GM19240 (cell line): Measurements from ENCODE around the gene AK9.

Experiments
- DNase-seq: peaks from one replicate; pipeline ENCODE4 v3.0.0; 2011; ENCODE audit warnings: low spot score; ENCODE audit not compliant: insufficient read length

Gene AK9

GRCh38 chr6:109513571-109514071, 177.4 kb downstream of the AK9 start:
- no peak for DNase-seq

- no peak for DNase-seq
Observed at GRCh38 chr6:109512271-109512817, 178.7 kb downstream of the AK9 start.

DNA sequence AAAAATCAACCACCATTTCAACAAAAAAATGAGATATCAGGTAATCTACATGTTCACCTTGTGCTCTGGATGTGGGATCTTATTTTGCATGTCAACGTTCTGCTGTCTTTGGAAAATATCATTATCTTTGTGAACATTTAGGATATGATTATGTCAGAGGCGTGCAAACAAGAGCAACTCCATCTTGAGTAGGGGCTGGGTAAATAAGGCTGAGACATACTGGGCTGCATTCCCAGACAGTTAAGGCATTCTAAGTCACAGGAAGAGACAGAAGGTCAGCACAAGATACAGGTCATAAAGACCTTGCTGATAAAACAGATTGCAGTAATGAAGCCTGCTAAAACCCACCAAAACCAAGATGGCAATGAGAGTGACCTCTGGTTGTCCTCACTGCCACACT, 179.2 kb downstream of the AK9 start:
- DNase-seq: no peak

GRCh38 chr6:109510358-109510757, 180.6 kb downstream of the AK9 start:
- DNase-seq: no peak

DNA sequence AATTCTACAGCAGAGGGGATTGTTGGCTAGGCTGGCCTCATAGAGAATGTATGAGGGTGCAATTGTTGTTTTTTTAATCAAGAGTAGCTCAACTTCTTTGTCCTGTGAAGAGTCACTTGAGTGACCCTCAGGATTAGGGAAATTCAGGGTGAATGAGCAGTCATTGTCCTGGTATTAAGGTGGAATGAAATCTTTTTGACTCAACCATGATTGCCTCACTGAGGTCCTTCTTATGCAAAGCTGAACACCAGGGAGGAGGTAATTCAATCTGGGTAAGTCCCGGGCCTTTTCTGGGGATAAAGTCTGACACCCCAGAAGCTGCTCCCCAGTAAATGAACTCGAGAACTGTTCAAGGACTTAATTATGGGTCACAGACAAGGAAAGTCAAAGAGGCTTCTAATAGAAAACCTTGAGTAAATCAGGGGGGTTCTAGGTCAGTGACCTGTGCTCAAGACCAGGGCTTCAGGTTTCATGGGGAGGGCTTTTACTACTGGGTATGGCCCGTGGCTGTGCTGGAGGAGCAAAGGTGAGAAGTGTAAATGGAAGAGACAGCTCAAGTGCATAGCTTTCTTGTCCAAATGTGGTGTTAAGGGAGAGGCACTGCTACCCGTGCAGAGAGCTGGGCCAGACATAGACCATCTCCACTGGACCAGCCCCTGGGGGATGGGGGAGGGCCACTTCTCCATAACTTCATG, 182.7 kb downstream of the AK9 start:
- DNase-seq: no peak

- DNase-seq: no peak
Observed at GRCh38 chr6:109507490-109508072, 183.4 kb downstream of the AK9 start.

- no peak for DNase-seq
Observed at GRCh38 chr6:109506841-109507240, 184.2 kb downstream of the AK9 start.

- no peak for DNase-seq
Observed at GRCh38 chr6:109506314-109506713, 184.7 kb downstream of the AK9 start.

- DNase-seq: no peak
Observed at GRCh38 chr6:109503327-109504224, 187.4 kb downstream of the AK9 start.

- no peak for DNase-seq
Observed at GRCh38 chr6:109498936-109499335, 192.1 kb downstream of the AK9 start.

GRCh38 chr6:109498052-109498451, 192.9 kb downstream of the AK9 start:
- no peak for DNase-seq

GRCh38 chr6:109496036-109496772, 194.8 kb downstream of the AK9 start:
- no peak for DNase-seq

- DNase-seq: no peak
Observed at GRCh38 chr6:109493865-109494264, 197.1 kb downstream of the AK9 start.

DNA sequence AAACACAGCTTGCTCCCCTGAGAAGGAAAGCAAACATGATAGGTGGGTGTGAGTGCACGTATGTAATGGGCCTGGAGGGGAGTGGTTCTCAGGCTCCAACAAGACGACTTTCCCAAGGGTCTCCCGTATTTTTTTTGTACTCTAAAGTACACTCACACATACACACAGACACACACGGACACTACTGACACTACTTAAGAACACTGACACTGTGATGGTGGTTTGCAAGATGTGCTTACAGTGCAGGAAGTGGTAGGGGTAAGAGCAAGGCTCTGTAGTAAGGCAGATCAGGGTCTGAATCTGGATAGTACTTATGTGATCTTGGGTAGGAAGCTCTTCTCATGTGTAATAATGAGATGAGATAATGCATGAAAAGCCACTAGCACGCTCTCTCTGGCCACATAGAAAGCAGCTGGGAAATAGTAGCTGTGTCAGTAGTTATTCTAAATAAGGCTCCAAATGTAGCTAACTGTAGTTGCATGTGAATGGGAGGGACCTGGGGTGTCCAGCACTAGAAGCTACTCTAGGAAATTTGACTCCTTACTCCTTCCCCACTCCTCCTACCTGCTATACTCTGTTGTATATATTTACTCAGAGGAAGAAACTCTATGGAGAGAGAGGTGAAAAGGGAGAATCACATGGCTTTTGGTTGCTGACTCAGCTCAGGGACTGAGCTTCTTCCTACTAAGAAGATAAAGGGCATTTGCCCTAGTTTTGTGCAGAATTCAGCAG, 199.6 kb downstream of the AK9 start:
- no peak for DNase-seq

DNA sequence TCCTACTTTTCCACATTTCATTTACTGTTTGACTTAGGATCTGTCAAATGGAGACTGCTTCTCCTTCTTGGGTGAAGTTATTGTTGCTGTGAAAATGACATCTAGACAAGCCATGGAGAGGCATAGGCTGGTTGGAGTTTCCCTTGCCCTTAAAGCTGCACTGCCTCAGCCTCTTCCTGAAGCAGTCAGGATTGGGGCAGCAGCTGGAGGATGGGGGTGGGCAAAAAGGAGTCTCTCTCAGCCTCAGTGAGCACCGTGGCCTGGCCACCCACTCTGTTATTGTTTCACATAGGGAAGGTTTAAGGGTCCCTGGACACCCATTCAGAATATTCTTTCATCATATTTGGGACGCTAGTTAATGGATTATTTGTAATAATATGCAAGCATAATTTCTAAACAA, 200.3 kb downstream of the AK9 start:
- no peak for DNase-seq

DNA sequence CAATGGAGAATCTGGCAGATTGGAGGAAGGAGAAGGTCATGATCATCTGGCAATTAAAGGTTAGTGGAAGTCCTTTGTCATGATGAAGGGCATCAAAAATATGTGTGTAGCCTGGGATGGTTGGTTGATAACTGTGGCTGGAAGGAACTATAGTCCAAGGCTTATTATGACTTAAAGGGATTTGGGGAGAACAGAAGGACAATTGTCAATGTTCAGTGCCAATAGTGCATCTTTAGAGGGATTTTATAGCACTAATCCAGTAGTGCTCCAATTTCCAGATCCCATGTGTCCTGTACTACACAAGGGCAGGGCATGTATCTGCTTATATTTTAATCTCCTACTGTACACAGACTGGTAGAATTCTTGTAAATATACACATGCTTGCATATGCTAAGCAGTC, 203.0 kb downstream of the AK9 start:
- DNase-seq: no peak

- DNase-seq: no peak
Observed at GRCh38 chr6:109486068-109486467, 204.9 kb downstream of the AK9 start.

DNA sequence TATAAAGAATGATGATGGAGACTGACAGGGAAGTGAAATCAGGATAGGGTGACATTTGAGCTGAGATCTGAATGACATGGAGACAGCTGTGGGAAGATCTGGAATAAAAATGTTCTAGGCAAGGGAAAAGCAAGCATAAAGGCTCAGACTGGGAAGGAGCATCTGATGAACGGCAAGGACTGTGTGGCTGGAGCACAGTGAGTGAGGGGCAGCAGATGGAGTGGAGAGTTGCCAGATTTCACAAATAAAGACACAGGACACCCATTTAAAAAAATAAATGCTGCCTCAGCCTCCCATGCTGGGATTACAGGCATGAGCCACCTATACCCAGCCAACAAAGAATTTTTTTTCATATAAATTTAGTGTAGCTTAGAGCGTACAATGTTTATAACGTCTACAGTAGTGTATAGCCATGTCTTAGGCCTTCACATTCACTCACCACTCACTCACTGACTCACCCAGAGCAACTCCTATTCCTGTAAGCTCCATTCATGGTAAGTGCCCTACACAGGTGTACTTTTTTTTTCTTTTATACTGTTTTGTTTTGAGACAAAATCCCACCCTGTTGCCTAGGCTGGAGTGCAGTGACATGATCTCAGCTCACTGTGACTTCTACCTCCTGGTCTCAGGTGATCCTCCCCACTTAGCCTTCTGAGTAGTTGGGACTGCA, 205.6 kb downstream of the AK9 start:
- DNase-seq: no peak

DNA sequence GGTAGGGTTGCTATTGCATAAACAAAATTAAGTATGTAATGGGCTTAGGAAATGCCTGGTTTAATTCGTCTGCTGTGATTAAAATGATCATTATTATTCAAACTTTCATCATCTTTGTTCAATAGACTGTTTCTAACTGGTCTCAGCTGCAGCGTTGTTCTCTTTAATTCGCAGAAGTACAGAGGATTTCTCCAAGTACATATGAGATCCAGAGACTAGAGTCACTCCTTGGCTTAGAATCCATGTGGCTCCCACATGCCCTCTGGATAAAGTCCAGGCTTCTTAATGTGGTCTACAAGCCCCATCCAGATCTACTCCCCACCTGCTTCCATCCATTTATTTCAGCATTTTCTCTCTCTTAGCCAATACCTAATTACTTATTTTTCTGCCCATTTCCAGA, 206.9 kb downstream of the AK9 start:
- DNase-seq: no peak

- DNase-seq: no peak
Observed at GRCh38 chr6:109483735-109484057, 207.3 kb downstream of the AK9 start.
